OCI-LY7 (cell line): ENCODE measurements around the gene ASCL5. TPM values are rescaled to one million over a fixed set of nuclear protein-coding genes. Genes with fewer than 3 reads are reported as not detected.

Source experiments
- BruUV-seq: library from RNA; stranded (reverse); fragments of 400-500 nt; replicated peaks from 2 replicates; lab custom pipeline; 2021; lab: Mats Ljungman, UMichigan
- CTCF ChIA-PET: fragments of 300-600 bp; sonication (Branson Sonifier 250); formaldehyde crosslinking; loops from one replicate; lab custom pipeline; 2022; ENCODE audit warnings: antibody characterized with exemption; ENCODE audit not compliant: unreplicated experiment; lab: Charles Lee
- POLR2A ChIA-PET: fragments of 300-600 bp; sonication (Branson Sonifier 250); formaldehyde crosslinking; loops from one replicate; lab custom pipeline; 2022; ENCODE audit warnings: antibody characterized with exemption; lab: Charles Lee
- DNase-seq: peaks from one replicate; pipeline ENCODE4 v3.0.0-alpha.2; 2015; ENCODE audit warnings: low spot score
- H2AFZ ChIP-seq: fragments of 200-600 bp; sonication (generic), shearing (Covaris generic); 2 replicates; pipeline ENCODE4 v1.6.1; 2014; ENCODE audit warnings: mild to moderate bottlenecking, antibody characterized with exemption, low read length, moderate library complexity
- H3K27ac ChIP-seq: fragments of 200-600 bp; sonication (generic); 2 replicates; pipeline ENCODE4 v1.5.1; 2014; ENCODE audit warnings: mixed run types, low read depth, mild to moderate bottlenecking, moderate library complexity, low read length, inconsistent platforms; ENCODE audit not compliant: poor library complexity, severe bottlenecking
- H3K36me3 ChIP-seq: fragments of 200-600 bp; sonication (generic); 2 replicates; pipeline ENCODE4 v1.6.1; 2014; ENCODE audit warnings: mild to moderate bottlenecking, antibody characterized with exemption, low read length, moderate library complexity, mixed read lengths; ENCODE audit not compliant: insufficient read depth
- H3K4me1 ChIP-seq: fragments of 200-600 bp; sonication (generic); 2 replicates; pipeline ENCODE4 v1.5.1; 2014; ENCODE audit warnings: mild to moderate bottlenecking, low read length; ENCODE audit not compliant: insufficient read depth, poor library complexity, severe bottlenecking
- H3K4me2 ChIP-seq: fragments of 200-600 bp; sonication (generic); 2 replicates; pipeline ENCODE4 v1.6.1; 2014; ENCODE audit warnings: mild to moderate bottlenecking, low read length
- H3K4me3 ChIP-seq: fragments of 200-600 bp; sonication (generic); 2 replicates; pipeline ENCODE4 v1.5.1; 2014; ENCODE audit warnings: mild to moderate bottlenecking, low read depth, low read length; ENCODE audit not compliant: poor library complexity, severe bottlenecking
- H3K79me2 ChIP-seq: fragments of 200-600 bp; sonication (generic); 2 replicates; pipeline ENCODE4 v1.6.1; 2016; ENCODE audit warnings: low read depth, mild to moderate bottlenecking, low read length, moderate library complexity, mixed read lengths; ENCODE audit not compliant: insufficient read depth
- H3K9me2 ChIP-seq: fragments of 200-600 bp; sonication (generic); 2 replicates; pipeline ENCODE4 v1.6.1; 2016; ENCODE audit warnings: mild to moderate bottlenecking, low read length, mixed read lengths; ENCODE audit not compliant: insufficient read depth
- H3K9me3 ChIP-seq: fragments of 200-600 bp; sonication (generic); 2 replicates; pipeline ENCODE4 v1.6.1; 2014; ENCODE audit warnings: mild to moderate bottlenecking, mixed run types, low read length, mixed read lengths
- H4K20me1 ChIP-seq: fragments of 200-600 bp; sonication (generic); 2 replicates; pipeline ENCODE4 v1.6.1; 2014; ENCODE audit warnings: mild to moderate bottlenecking, antibody characterized with exemption, low read length, moderate library complexity, mixed read lengths; ENCODE audit not compliant: insufficient read depth
- CTCF ChIP-seq: fragments of 200-600 bp; sonication (generic); conservative IDR thresholded peaks from 2 replicates; pipeline ENCODE4 v1.5.1; 2014; ENCODE audit warnings: mild to moderate bottlenecking, antibody characterized with exemption, low read length, moderate library complexity, mixed read lengths
- EZH2phosphoT487 ChIP-seq: fragments of 200-600 bp; sonication (generic); IDR thresholded peaks from 2 replicates; pipeline ENCODE4 v1.6.1; 2018; ENCODE audit warnings: low read depth, borderline replicate concordance, mild to moderate bottlenecking, mixed run types, antibody characterized with exemption, low read length, moderate library complexity, mixed read lengths
- intact Hi-C: fragments of 100-400 bp; cut with micrococcal nuclease; formaldehyde crosslinking; loops from one replicate; pipeline ENCODE4 v1.10.0; 2022; ENCODE audit not compliant: unreplicated experiment
- total RNA-seq, 2 experiments: library from RNA; depleted of rRNA in 1 of 2; stranded (reverse); fragments of >200 nt in 1 of 2; shearing (Covaris generic) in 1 of 2; gene quantifications; 2 replicates each; pipeline ENCODE4 v1.2.3, GENCODE V29; 2014 to 2022

Gene ASCL5
- total RNA-seq, 2 experiments from 2014 or later: not detected

GRCh38 chr1:201126463-201126831 lies 537 bp downstream of the ASCL5 start:
- Histone ChIP-seq H3K9me3 (no peaks in the 10 kb centered on the region), H4K20me1 (no peaks in the 10 kb centered on the region), H3K9me2 (no peaks in the 10 kb centered on the region), H3K4me1 (no peaks in the 10 kb centered on the region), H3K27ac (no peak overlapping the region), H2AFZ (no peak overlapping the region), H3K4me3 (no peak overlapping the region), H3K79me2 (no peaks in the 10 kb centered on the region), H3K36me3 (no peaks in the 10 kb centered on the region), H3K4me2 (no peak overlapping the region)
- POLR2A ChIA-PET: interaction anchor here (0.6 kb wide), 1 partner anchor 435 kb away, joined by 3 read pairs; no protein-coding TSS in a partner anchor
- CTCF ChIA-PET: no interaction called here
- TF ChIP-seq EZH2phosphoT487: no peak
- TF ChIP-seq CTCF: no peak
- intact Hi-C loops: no loop called here
- BruUV-seq: no TSS peak
- no peak for DNase-seq

- no peaks in the 10 kb centered on the region for H3K9me3 ChIP-seq
- ChIA-PET POLR2A (interaction anchor here (0.6 kb wide), 1 partner anchor 436 kb away, joined by 3 read pairs; no protein-coding TSS in a partner anchor), CTCF (no interaction called here)
- DNase-seq: no peak
- no peaks in the 10 kb centered on the region for H3K4me1 ChIP-seq
- H3K4me3 ChIP-seq: no peak overlapping the region
- no peaks in the 10 kb centered on the region for H3K9me2 ChIP-seq
- no peak overlapping the region for H2AFZ ChIP-seq
- TF ChIP-seq CTCF (no peak), EZH2phosphoT487 (no peak)
- no peaks in the 10 kb centered on the region for H3K79me2 ChIP-seq
- no peak overlapping the region for H3K4me2 ChIP-seq
- BruUV-seq: no TSS peak
- H3K36me3 ChIP-seq: no peaks in the 10 kb centered on the region
- H3K27ac ChIP-seq: no peak overlapping the region
- intact Hi-C loops: no loop called here
- no peaks in the 10 kb centered on the region for H4K20me1 ChIP-seq
These were observed 1.2 kb downstream of the ASCL5 start for GRCh38 chr1:201125800-201126199.

GRCh38 chr1:201125019-201125418 lies 2.0 kb downstream of the ASCL5 start:
- no peak for DNase-seq
- Histone ChIP-seq H3K4me2 (no peak overlapping the region), H3K9me2 (no peaks in the 10 kb centered on the region), H3K79me2 (no peaks in the 10 kb centered on the region), H4K20me1 (no peaks in the 10 kb centered on the region), H3K27ac (no peak overlapping the region), H2AFZ (no peak overlapping the region), H3K4me3 (no peak overlapping the region), H3K9me3 (no peaks in the 10 kb centered on the region), H3K4me1 (peaks cover under 1% of the 10 kb centered on the region), H3K36me3 (no peaks in the 10 kb centered on the region)
- no peak for TF ChIP-seq EZH2phosphoT487
- no peak for TF ChIP-seq CTCF
- POLR2A ChIA-PET: no interaction called here
- CTCF ChIA-PET: interaction anchor here (0.5 kb wide), 1 partner anchor 145 kb away, joined by 3 read pairs; no protein-coding TSS in a partner anchor
- intact Hi-C loops: no loop called here
- no TSS peak for BruUV-seq
